SK-N-MC (cell line): ENCODE data around the gene VPS11.

Experiments
- EZH2 ChIP-seq: fragments of 200-600 bp; sonication (generic); IDR thresholded peaks from one replicate; pipeline ENCODE4 v1.6.1; 2017; ENCODE audit warnings: antibody characterized with exemption
- FOXP2 ChIP-seq: optimal IDR thresholded peaks from 2 replicates; pipeline ENCODE3; 2011; ENCODE audit warnings: mild to moderate bottlenecking, moderate library complexity; ENCODE audit not compliant: insufficient read depth; ENCODE audit errors: extremely low read length, control extremely low read depth
- POLR2AphosphoS5 ChIP-seq: IDR thresholded peaks from 2 replicates; pipeline ENCODE4 v1.6.1; 2012; ENCODE audit warnings: mild to moderate bottlenecking, low read depth, low read length, borderline replicate concordance

DNA sequence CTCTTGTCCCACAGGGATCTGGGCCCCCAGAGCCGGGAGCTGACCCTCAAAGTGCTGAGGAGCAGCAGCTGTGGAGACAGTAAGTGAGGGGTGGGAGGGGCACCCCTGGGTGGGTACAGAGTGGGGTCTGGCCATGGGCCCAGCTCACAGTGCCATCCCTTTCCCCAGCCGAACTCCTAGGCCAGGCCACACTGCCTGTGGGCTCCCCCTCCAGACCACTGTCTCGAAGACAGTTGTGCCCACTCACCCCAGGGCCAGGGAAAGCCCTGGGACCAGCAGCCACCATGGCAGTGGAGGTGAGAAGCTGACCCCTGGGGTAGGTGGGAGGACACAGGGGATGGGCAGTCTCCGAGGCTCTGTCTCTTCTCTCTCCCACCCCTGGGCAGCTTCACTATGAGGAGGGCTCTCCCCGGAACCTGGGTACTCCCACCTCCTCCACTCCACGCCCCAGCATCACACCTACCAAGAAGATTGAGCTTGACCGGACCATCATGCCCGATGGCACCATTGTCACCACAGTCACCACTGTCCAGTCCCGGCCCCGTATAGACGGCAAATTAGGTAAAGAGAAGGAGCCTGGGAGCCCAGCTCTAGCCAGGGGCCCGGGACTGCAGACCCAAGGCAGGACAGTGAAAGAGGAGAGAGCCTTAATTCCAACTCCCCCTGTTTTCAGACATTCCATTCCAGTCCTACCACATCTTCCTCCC is 44.8 kb downstream of the VPS11 start:
- TF ChIP-seq EZH2, result no peak
- no peak for TF ChIP-seq FOXP2
- TF ChIP-seq POLR2AphosphoS5, result no peak
